ENCODE measurements around the gene SLIT3.

SLIT3 gene

DNA sequence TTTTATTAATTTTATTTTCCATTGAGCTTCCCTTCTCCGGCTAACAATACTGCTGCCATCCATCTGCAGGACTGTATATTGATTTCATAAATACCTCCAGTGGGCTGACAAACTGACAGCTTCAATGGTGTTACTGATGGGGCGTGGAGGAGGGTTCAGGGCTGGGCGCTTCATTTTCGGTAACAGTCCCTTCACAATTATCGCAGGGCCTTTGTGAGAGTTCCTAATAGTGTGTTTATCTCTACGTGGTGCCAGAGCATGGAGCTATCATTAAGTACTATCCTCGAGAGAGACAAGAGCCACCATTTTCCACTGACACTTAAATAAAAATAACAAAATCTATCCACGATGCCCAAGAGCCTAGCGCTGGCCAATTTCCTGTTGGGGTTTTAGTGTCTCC, 414.8 kb downstream of the SLIT3 start:
- TF ChIP-seq, protein P1, sequence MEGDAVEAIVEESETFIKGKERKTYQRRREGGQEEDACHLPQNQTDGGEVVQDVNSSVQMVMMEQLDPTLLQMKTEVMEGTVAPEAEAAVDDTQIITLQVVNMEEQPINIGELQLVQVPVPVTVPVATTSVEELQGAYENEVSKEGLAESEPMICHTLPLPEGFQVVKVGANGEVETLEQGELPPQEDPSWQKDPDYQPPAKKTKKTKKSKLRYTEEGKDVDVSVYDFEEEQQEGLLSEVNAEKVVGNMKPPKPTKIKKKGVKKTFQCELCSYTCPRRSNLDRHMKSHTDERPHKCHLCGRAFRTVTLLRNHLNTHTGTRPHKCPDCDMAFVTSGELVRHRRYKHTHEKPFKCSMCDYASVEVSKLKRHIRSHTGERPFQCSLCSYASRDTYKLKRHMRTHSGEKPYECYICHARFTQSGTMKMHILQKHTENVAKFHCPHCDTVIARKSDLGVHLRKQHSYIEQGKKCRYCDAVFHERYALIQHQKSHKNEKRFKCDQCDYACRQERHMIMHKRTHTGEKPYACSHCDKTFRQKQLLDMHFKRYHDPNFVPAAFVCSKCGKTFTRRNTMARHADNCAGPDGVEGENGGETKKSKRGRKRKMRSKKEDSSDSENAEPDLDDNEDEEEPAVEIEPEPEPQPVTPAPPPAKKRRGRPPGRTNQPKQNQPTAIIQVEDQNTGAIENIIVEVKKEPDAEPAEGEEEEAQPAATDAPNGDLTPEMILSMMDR (conservative IDR thresholded peaks at IDR 0.05; ENCODE audit: control insufficient read depth, insufficient read depth, low read depth, low read length): no peak
- no peak overlapping the region for H3K4me3 ChIP-seq (ENCODE audit: control insufficient read depth, low read depth, low read length)
- DNase-seq (ENCODE audit: low read depth): no peak

DNA sequence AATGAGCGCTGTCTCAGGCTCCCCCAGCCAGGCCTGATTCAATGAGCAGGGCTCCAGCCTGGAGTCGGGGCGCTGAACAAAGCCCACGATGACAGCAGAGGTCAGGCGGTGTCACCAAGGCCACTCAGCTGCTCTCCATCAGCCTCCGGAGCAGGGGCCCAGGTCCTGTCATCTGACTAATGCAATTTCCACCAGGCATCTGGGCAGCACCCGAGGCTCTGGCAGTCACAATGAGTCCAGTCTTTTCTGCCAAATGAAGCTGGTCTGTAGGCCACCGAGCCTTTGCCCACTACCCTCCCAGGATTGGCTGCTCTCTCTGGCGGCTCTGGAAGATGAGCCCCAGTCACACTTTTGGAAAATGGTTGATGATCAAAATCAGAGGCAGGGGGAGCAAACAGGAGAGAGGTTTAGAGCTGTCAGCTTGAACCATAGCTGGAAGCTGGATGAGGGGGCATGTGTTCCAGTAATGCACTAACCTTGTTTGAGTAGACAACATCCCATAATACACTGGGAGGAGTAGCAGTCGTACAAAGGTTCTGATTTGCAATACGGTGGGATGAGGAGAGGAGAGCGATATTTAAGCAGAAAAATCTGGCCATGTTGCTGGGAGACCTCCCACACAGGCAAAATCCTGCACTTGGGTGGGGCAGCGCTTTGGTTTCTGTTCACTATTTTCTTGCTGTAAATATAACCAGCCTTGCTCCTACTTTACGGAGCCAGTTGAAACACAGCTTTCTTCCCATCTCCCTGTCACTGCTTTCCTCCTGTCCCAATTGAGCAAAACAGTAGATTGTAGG, 415.4 kb downstream of the SLIT3 start:
- no peak overlapping the region for H3K4me3 ChIP-seq (ENCODE audit: control insufficient read depth, low read depth, low read length)
- no peak for DNase-seq (ENCODE audit: low read depth)
- TF ChIP-seq, protein P1 (conservative IDR thresholded peaks at IDR 0.05; ENCODE audit: control insufficient read depth, insufficient read depth, low read depth, low read length): no peak

DNA sequence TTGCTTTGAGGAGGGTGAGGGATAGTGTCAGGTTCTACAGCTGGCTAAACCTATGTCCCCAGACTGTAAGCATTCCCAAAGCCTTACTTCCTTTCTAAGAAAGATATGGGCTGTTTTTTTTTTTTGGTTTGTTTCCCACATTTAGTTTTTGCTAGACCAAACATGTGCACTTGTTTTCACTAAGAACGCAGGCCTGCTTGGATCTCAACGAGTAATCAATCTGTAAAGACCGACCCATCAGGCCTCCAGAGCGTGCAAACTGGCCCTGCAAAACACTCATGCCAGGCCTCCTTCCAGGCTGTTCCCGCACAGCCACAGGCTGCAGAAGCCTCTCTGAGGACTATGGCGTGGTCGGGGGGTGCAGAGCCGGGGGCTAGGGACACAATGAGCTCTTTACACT, 416.9 kb downstream of the SLIT3 start:
- TF ChIP-seq, protein P1 (conservative IDR thresholded peaks at IDR 0.05; ENCODE audit: control insufficient read depth, insufficient read depth, low read depth, low read length): no peak
- no peak overlapping the region for H3K4me3 ChIP-seq (ENCODE audit: control insufficient read depth, low read depth, low read length)
- DNase-seq (ENCODE audit: low read depth): no peak

DNA sequence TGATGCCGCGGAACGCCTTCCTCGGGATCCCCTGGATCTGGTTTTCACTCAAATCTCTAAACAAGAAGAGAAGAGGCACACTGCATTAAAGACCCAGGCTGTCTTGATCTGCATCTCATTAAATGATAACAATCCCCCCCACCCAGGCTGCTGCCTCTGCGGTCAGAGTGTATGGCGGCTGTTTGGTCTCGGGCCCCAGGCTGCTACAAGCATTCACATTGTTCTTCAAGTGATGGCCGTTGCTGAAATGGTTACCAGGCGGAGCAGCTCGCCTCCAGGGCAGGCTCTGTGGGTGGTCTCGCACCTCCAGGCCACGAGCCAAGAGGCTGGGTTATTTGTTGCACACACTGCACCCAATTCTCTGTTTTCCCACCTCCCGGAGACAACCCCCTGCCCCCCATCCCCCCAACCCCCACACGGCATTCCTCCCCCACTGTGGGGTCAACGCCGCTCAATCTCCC, 417.6 kb downstream of the SLIT3 start:
- TF ChIP-seq, protein P1 (conservative IDR thresholded peaks at IDR 0.05; ENCODE audit: control insufficient read depth, insufficient read depth, low read depth, low read length): no peak
- no peak for DNase-seq (ENCODE audit: low read depth)
- H3K4me3 ChIP-seq (ENCODE audit: control insufficient read depth, low read depth, low read length): no peak overlapping the region

DNA sequence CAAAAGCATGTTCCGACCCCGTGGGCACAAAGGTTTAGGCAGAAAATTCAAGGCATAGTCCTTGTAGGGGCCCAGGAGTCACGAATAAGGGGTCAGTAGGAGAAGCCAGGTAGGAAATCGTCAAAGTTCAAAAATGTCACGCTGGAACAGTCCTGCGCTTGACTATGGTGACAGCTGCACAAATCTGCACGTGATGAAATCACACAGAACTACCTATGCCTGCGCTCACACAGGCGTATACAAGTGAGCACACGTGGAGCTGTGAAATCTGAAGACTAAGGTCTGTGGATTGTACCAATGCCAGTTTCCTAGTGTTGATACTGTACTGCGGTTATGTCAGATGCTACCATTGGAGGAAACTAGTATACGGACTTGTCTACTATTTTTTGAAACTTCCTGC, 418.7 kb downstream of the SLIT3 start:
- no peak overlapping the region for H3K4me3 ChIP-seq (ENCODE audit: control insufficient read depth, low read depth, low read length)
- TF ChIP-seq, protein P1 (conservative IDR thresholded peaks at IDR 0.05; ENCODE audit: control insufficient read depth, insufficient read depth, low read depth, low read length): no peak
- no peak for DNase-seq (ENCODE audit: low read depth)

DNA sequence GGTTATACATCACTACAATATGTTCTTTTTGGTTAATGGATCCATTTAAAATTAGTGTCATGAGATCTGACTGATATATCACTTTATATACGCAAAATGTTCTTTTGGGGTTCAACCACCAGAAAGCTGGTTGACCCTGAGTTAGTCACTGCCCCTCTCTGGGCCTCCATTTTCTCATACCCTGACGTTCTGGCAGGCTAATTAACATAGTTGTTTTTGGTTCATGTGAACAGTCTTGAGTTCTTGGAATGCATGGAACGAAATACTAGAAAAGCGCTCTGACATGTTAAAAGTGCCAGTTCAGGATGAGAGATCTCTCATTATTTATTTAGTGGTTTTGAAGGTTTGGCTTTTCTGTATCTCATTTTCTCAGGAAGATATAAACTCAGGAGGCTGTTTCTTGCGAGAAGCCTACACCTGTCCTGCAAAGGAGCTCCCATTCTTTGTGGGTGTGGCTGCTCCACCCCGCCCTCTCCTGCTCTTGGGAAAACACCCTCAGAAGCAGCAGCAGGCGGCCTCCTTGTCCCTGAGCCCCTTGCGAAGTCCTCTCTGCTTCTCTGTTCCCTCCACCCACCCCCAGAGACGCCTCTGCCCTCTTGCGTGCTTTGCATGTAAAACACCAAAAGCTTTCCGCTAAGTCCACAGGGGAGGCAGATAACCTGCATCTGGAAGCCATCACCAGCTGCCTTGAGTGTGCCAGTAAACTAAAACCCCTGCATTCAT, 419.4 kb downstream of the SLIT3 start:
- DNase-seq (ENCODE audit: low read depth): no peak
- TF ChIP-seq, protein P1 (conservative IDR thresholded peaks at IDR 0.05; ENCODE audit: control insufficient read depth, insufficient read depth, low read depth, low read length): no peak
- no peak overlapping the region for H3K4me3 ChIP-seq (ENCODE audit: control insufficient read depth, low read depth, low read length)
